ENCODE results near the gene CRYL1.
A peak's percentile ranks its signal among the peaks of the same experiment; 100 is the strongest.

CRYL1 gene

GRCh38 chr13:20570517-20570916 lies 44.9 kb upstream of the CRYL1 start:
- Histone ChIP-seq H3K4me3 (replicated peaks; ENCODE audit: insufficient read depth, low read length) (no peak overlapping the region), H3K27me3 (ENCODE audit: insufficient read depth, poor library complexity, severe bottlenecking) (no peaks in the 10 kb centered on the region), H3K27ac (replicated peaks) (no peak overlapping the region)
- TF ChIP-seq GABPA (IDR thresholded peaks at IDR 0.05; ENCODE audit: low read depth) (no peak), SPI1 (IDR thresholded peaks at IDR 0.05; ENCODE audit: borderline replicate concordance, low read depth) (no peak), POLR2AphosphoS5 (IDR thresholded peaks at IDR 0.05; ENCODE audit: low read depth) (no peak), REST (IDR thresholded peaks at IDR 0.05; ENCODE audit: insufficient replicate concordance, low read depth) (no peak), CTCF (IDR thresholded peaks at IDR 0.05; ENCODE audit: insufficient read depth, low read length) (no peak)
- no peak for DNase-seq (ENCODE audit: low read depth in 1 of 2, low spot score in 1 of 2)

GRCh38 chr13:20567881-20568528 lies 42.3 kb upstream of the CRYL1 start:
- Histone ChIP-seq H3K27me3 (ENCODE audit: insufficient read depth, poor library complexity, severe bottlenecking) (no peaks in the 10 kb centered on the region), H3K27ac (replicated peaks) (peak overlapping the region; percentile 95), H3K4me3 (replicated peaks; ENCODE audit: insufficient read depth, low read length) (peak overlapping the region; percentile 60)
- TF ChIP-seq CTCF (IDR thresholded peaks at IDR 0.05; ENCODE audit: insufficient read depth, low read length) = no peak
- TF ChIP-seq POLR2AphosphoS5 (IDR thresholded peaks at IDR 0.05; ENCODE audit: low read depth) = no peak
- no peak for TF ChIP-seq SPI1 (IDR thresholded peaks at IDR 0.05; ENCODE audit: borderline replicate concordance, low read depth)
- TF ChIP-seq REST (IDR thresholded peaks at IDR 0.05; ENCODE audit: insufficient replicate concordance, low read depth) = no peak
- TF ChIP-seq GABPA (IDR thresholded peaks at IDR 0.05; ENCODE audit: low read depth) = no peak
- no peak for DNase-seq (ENCODE audit: low read depth in 1 of 2, low spot score in 1 of 2)

GRCh38 chr13:20566898-20567874 lies 41.5 kb upstream of the CRYL1 start, which contains the start of gene IFT88:
Gene IFT88 (plus strand): TSS chr13:20567157. CDS start chr13:20574386, 7,229 bp downstream.
- Histone ChIP-seq H3K27ac (replicated peaks) (peak within 1 kb of the TSS; percentile 95), H3K4me3 (replicated peaks; ENCODE audit: insufficient read depth, low read length) (peak within 1 kb of the TSS; percentile 60)
- peak; percentile 71 to 92 for DNase-seq (ENCODE audit: low read depth in 1 of 2, low spot score in 1 of 2)

More at GRCh38 chr13:20566898-20567874, 41.5 kb upstream of the CRYL1 start, which contains the start of gene IFT88:
- no peaks in the 10 kb centered on the region for H3K27me3 ChIP-seq (ENCODE audit: insufficient read depth, poor library complexity, severe bottlenecking)
- TF ChIP-seq CTCF (IDR thresholded peaks at IDR 0.05; ENCODE audit: insufficient read depth, low read length) = no peak
- TF ChIP-seq SPI1 (IDR thresholded peaks at IDR 0.05; ENCODE audit: borderline replicate concordance, low read depth) = peak; percentile 23; the same call in 1 of the 2 replicates
- peak; percentile 44 for TF ChIP-seq REST (IDR thresholded peaks at IDR 0.05; ENCODE audit: insufficient replicate concordance, low read depth)
- TF ChIP-seq GABPA (IDR thresholded peaks at IDR 0.05; ENCODE audit: low read depth) = no peak; the same call in 1 of the 2 replicates
- peak; percentile 58; the same call in 1 of the 2 replicates for TF ChIP-seq POLR2AphosphoS5 (IDR thresholded peaks at IDR 0.05; ENCODE audit: low read depth)
